HEK293T (cell line): ENCODE measurements around the gene RLBP1.

Source experiments
- ARNT ChIP-seq: fragments of 450-650 bp; IDR thresholded peaks from 2 replicates; pipeline ENCODE4 v1.6.1; 2017; ENCODE audit warnings: mild to moderate bottlenecking
- BHLHE40 ChIP-seq: fragments of 450-650 bp; IDR thresholded peaks from 2 replicates; pipeline ENCODE4 v1.6.1; 2016; ENCODE audit warnings: mild to moderate bottlenecking, moderate library complexity, borderline replicate concordance
- CTBP1 ChIP-seq: fragments of 450-650 bp; IDR thresholded peaks from 2 replicates; pipeline ENCODE4 v1.6.1; 2016; ENCODE audit warnings: borderline replicate concordance
- ELF4 ChIP-seq: fragments of 450-650 bp; IDR thresholded peaks from 2 replicates; pipeline ENCODE4 v1.6.1; 2017; ENCODE audit warnings: antibody characterized with exemption
- FOXA1 ChIP-seq: fragments of 450-650 bp; IDR thresholded peaks from 2 replicates; pipeline ENCODE4 v1.6.1; 2016; ENCODE audit warnings: mild to moderate bottlenecking
- FOXK2 ChIP-seq: fragments of 450-650 bp; IDR thresholded peaks from 2 replicates; pipeline ENCODE4 v1.6.1; 2016; ENCODE audit warnings: mild to moderate bottlenecking
- FOXM1 ChIP-seq: fragments of 450-650 bp; IDR thresholded peaks from 2 replicates; pipeline ENCODE4 v1.6.1; 2017; ENCODE audit warnings: mild to moderate bottlenecking, borderline replicate concordance
- NFRKB ChIP-seq: fragments of 450-650 bp; IDR thresholded peaks from 2 replicates; pipeline ENCODE4 v1.6.1; 2016; ENCODE audit warnings: mild to moderate bottlenecking, moderate library complexity
- PKNOX1 ChIP-seq: fragments of 450-650 bp; IDR thresholded peaks from 2 replicates; pipeline ENCODE4 v1.6.1; 2016
- SP1 ChIP-seq: fragments of 450-650 bp; IDR thresholded peaks from 2 replicates; pipeline ENCODE4 v1.6.1; 2017
- TARDBP ChIP-seq: fragments of 450-650 bp; IDR thresholded peaks from 2 replicates; pipeline ENCODE4 v1.6.1; 2016

- TF ChIP-seq SP1 (no peak), FOXM1 (no peak), ELF4 (no peak), TARDBP (no peak), BHLHE40 (no peak), FOXA1 (no peak), PKNOX1 (no peak), NFRKB (no peak), FOXK2 (no peak), ARNT (no peak), CTBP1 (no peak)
These were observed 4.3 kb downstream of the RLBP1 start for GRCh38 chr15:89217031-89217430.
